Activated B cell treated with CpG ODN at 0.5 μM for 24 hours (primary cell): ENCODE results near the gene DSCAM. TPM values are rescaled to one million over a fixed set of nuclear protein-coding genes. Genes with fewer than 3 reads are reported as not detected.

Experiments used
- ATAC-seq: fragments of 200-7000 bp; cut with Tn5 transposase; one replicate; pipeline ENCODE4 v1.10.0; 2021; ENCODE audit warnings: low read depth, mild to moderate bottlenecking, moderate library complexity
- CTCF ChIA-PET: fragments of 350-600 bp; sonication (Branson Sonifier 250); formaldehyde crosslinking; loops from one replicate; lab custom pipeline; 2021; ENCODE audit warnings: antibody characterized with exemption; lab: Charles Lee
- POLR2A ChIA-PET: fragments of 350-600 bp; sonication (Branson Sonifier 250); formaldehyde crosslinking; loops from one replicate; lab custom pipeline; 2021; ENCODE audit warnings: antibody characterized with exemption; lab: Charles Lee
- DNase-seq: peaks from one replicate; pipeline ENCODE4 v3.0.0; 2022
- H3K27ac Mint-ChIP-seq: one replicate; pipeline ENCODE4 v1.8.0; 2020; ENCODE audit warnings: mixed read lengths
- H3K27me3 Mint-ChIP-seq: one replicate; pipeline ENCODE4 v1.8.0; 2021; ENCODE audit warnings: mixed read lengths
- H3K36me3 Mint-ChIP-seq: one replicate; pipeline ENCODE4 v1.8.0; 2021; ENCODE audit warnings: low read depth, mixed read lengths
- H3K4me1 Mint-ChIP-seq: one replicate; pipeline ENCODE4 v1.8.0; 2021; ENCODE audit warnings: mixed read lengths
- H3K4me3 Mint-ChIP-seq: one replicate; pipeline ENCODE4 v1.8.0; 2020; ENCODE audit warnings: mild to moderate bottlenecking, mixed read lengths
- H3K9me3 Mint-ChIP-seq: one replicate; pipeline ENCODE4 v1.8.0; 2020; ENCODE audit warnings: mixed read lengths
- CTCF ChIP-seq: fragments of 200-600 bp; IDR thresholded peaks from one replicate; pipeline ENCODE4 v1.8.0; 2022; ENCODE audit warnings: antibody characterized with exemption, mild to moderate bottlenecking
- intact Hi-C: fragments of 100-400 bp; cut with micrococcal nuclease; formaldehyde crosslinking; loops from one replicate; pipeline ENCODE4 v1.15.1; 2024
- total RNA-seq: library from RNA; stranded (reverse); gene quantifications from 2 replicates; pipeline ENCODE4 v1.2.3, GENCODE V29; 2022

The DSCAM gene
- total RNA-seq, 1 donor from 2014 or later = not detected

GRCh38 chr21:40723966-40724365 is 123.0 kb downstream of the DSCAM start:
- intact Hi-C loops = no loop called here
- CTCF ChIA-PET = no interaction called here
- TF ChIP-seq CTCF = no peak

GRCh38 chr21:40723317-40723716 is 123.6 kb downstream of the DSCAM start:
- no peak for ATAC-seq
- CTCF ChIA-PET = no interaction called here
- no peaks in the 10 kb centered on the region for H3K36me3 Mint-ChIP-seq
- DNase-seq = no peak
- POLR2A ChIA-PET = no interaction called here
- H3K27ac Mint-ChIP-seq = no peak overlapping the region
- intact Hi-C loops = no loop called here
- no peak overlapping the region for H3K4me3 Mint-ChIP-seq
- H3K9me3 Mint-ChIP-seq = peaks cover 12% of the 10 kb centered on the region
- no peaks in the 10 kb centered on the region for H3K4me1 Mint-ChIP-seq
- H3K27me3 Mint-ChIP-seq = no peaks in the 10 kb centered on the region
- no peak for TF ChIP-seq CTCF

More at GRCh38 chr21:40723966-40724365, 123.0 kb downstream of the DSCAM start:
- ATAC-seq (no peak), DNase-seq (no peak)
- POLR2A ChIA-PET = no interaction called here
- Mint-ChIP-seq H3K36me3 (no peaks in the 10 kb centered on the region), H3K27ac (no peak overlapping the region), H3K27me3 (no peaks in the 10 kb centered on the region), H3K9me3 (peaks cover 12% of the 10 kb centered on the region), H3K4me1 (no peaks in the 10 kb centered on the region), H3K4me3 (no peak overlapping the region)

GRCh38 chr21:40719615-40720014 is 127.3 kb downstream of the DSCAM start:
- ATAC-seq (no peak), DNase-seq (no peak)
- Mint-ChIP-seq H3K4me3 (no peak overlapping the region), H3K27me3 (no peaks in the 10 kb centered on the region), H3K9me3 (peaks cover 12% of the 10 kb centered on the region), H3K4me1 (no peaks in the 10 kb centered on the region), H3K36me3 (no peaks in the 10 kb centered on the region), H3K27ac (no peak overlapping the region)
- ChIA-PET CTCF (no interaction called here), POLR2A (no interaction called here)
- intact Hi-C loops = no loop called here
- no peak for TF ChIP-seq CTCF

- POLR2A ChIA-PET = no interaction called here
- intact Hi-C loops = no loop called here
These were observed 129.9 kb downstream of the DSCAM start for GRCh38 chr21:40717028-40717427.

GRCh38 chr21:40714536-40714935 is 132.4 kb downstream of the DSCAM start:
- H3K4me3 Mint-ChIP-seq = no peak overlapping the region
- H3K27ac Mint-ChIP-seq = no peak overlapping the region
- no peaks in the 10 kb centered on the region for H3K9me3 Mint-ChIP-seq
- H3K27me3 Mint-ChIP-seq = no peaks in the 10 kb centered on the region
- ChIA-PET CTCF (no interaction called here), POLR2A (no interaction called here)
- no peaks in the 10 kb centered on the region for H3K4me1 Mint-ChIP-seq
- DNase-seq (no peak), ATAC-seq (no peak)
- intact Hi-C loops = no loop called here
- H3K36me3 Mint-ChIP-seq = no peaks in the 10 kb centered on the region
- no peak for TF ChIP-seq CTCF

More at GRCh38 chr21:40717028-40717427, 129.9 kb downstream of the DSCAM start:
- H3K4me1 Mint-ChIP-seq = no peaks in the 10 kb centered on the region
- H3K27me3 Mint-ChIP-seq = no peaks in the 10 kb centered on the region
- no peak for DNase-seq
- CTCF ChIA-PET = no interaction called here
- H3K36me3 Mint-ChIP-seq = no peaks in the 10 kb centered on the region
- peaks cover 12% of the 10 kb centered on the region for H3K9me3 Mint-ChIP-seq
- no peak for ATAC-seq
- H3K27ac Mint-ChIP-seq = no peak overlapping the region
- TF ChIP-seq CTCF = no peak
- H3K4me3 Mint-ChIP-seq = no peak overlapping the region
